Activated B cell treated with CpG ODN at 0.5 μM for 24 hours (primary cell): Measurements from ENCODE around the gene ADGRB3. TPM values are rescaled to one million over a fixed set of nuclear protein-coding genes. Genes with fewer than 3 reads are reported as not detected.
"Not testable (repeated sequence)": the region's sequence is repeated elsewhere in the genome, so short reads cannot be mapped to it uniquely, and the experiment has no call there.

ENCODE experiments used
- ATAC-seq: fragments of 200-7000 bp; cut with Tn5 transposase; one replicate; pipeline ENCODE4 v1.10.0; 2021; ENCODE audit warnings: low read depth, mild to moderate bottlenecking, moderate library complexity
- CTCF ChIA-PET: fragments of 350-600 bp; sonication (Branson Sonifier 250); formaldehyde crosslinking; loops from one replicate; lab custom pipeline; 2021; ENCODE audit warnings: antibody characterized with exemption; lab: Charles Lee
- POLR2A ChIA-PET: fragments of 350-600 bp; sonication (Branson Sonifier 250); formaldehyde crosslinking; loops from one replicate; lab custom pipeline; 2021; ENCODE audit warnings: antibody characterized with exemption; lab: Charles Lee
- DNase-seq: peaks from one replicate; pipeline ENCODE4 v3.0.0; 2022
- H3K27ac Mint-ChIP-seq: one replicate; pipeline ENCODE4 v1.8.0; 2020; ENCODE audit warnings: mixed read lengths
- H3K27me3 Mint-ChIP-seq: one replicate; pipeline ENCODE4 v1.8.0; 2021; ENCODE audit warnings: mixed read lengths
- H3K36me3 Mint-ChIP-seq: one replicate; pipeline ENCODE4 v1.8.0; 2021; ENCODE audit warnings: low read depth, mixed read lengths
- H3K4me1 Mint-ChIP-seq: one replicate; pipeline ENCODE4 v1.8.0; 2021; ENCODE audit warnings: mixed read lengths
- H3K4me3 Mint-ChIP-seq: one replicate; pipeline ENCODE4 v1.8.0; 2020; ENCODE audit warnings: mild to moderate bottlenecking, mixed read lengths
- H3K9me3 Mint-ChIP-seq: one replicate; pipeline ENCODE4 v1.8.0; 2020; ENCODE audit warnings: mixed read lengths
- CTCF ChIP-seq: fragments of 200-600 bp; IDR thresholded peaks from one replicate; pipeline ENCODE4 v1.8.0; 2022; ENCODE audit warnings: antibody characterized with exemption, mild to moderate bottlenecking
- intact Hi-C: fragments of 100-400 bp; cut with micrococcal nuclease; formaldehyde crosslinking; loops from one replicate; pipeline ENCODE4 v1.15.1; 2024
- total RNA-seq: library from RNA; stranded (reverse); gene quantifications from 2 replicates; pipeline ENCODE4 v1.2.3, GENCODE V29; 2022

ADGRB3 gene
- total RNA-seq, 1 donor from 2014 or later = not detected

GRCh38 chr6:68658338-68658737 lies 23.3 kb downstream of the ADGRB3 start:
- no peaks in the 10 kb centered on the region for H3K4me1 Mint-ChIP-seq
- H3K27ac Mint-ChIP-seq = no peak overlapping the region
- no peak for TF ChIP-seq CTCF
- ChIA-PET CTCF (no interaction called here), POLR2A (no interaction called here)
- intact Hi-C loops = no loop called here
- H3K36me3 Mint-ChIP-seq = no peaks in the 10 kb centered on the region
- no peak for ATAC-seq
- no peak overlapping the region for H3K4me3 Mint-ChIP-seq
- H3K27me3 Mint-ChIP-seq = no peaks in the 10 kb centered on the region
- H3K9me3 Mint-ChIP-seq = no peaks in the 10 kb centered on the region
- no peak for DNase-seq

- no peaks in the 10 kb centered on the region for H3K36me3 Mint-ChIP-seq
- intact Hi-C loops = no loop called here
- no peak overlapping the region for H3K27ac Mint-ChIP-seq
- no peaks in the 10 kb centered on the region for H3K4me1 Mint-ChIP-seq
- H3K27me3 Mint-ChIP-seq = no peaks in the 10 kb centered on the region
- H3K4me3 Mint-ChIP-seq = no peak overlapping the region
- ChIA-PET POLR2A (no interaction called here), CTCF (no interaction called here)
- TF ChIP-seq CTCF = no peak
- DNase-seq (no peak), ATAC-seq (no peak)
- H3K9me3 Mint-ChIP-seq = peaks cover 2% of the 10 kb centered on the region
These were observed 38.2 kb downstream of the ADGRB3 start for GRCh38 chr6:68673255-68673654.

GRCh38 chr6:68675548-68675947 lies 40.5 kb downstream of the ADGRB3 start:
- TF ChIP-seq CTCF = no peak
- ATAC-seq (no peak), DNase-seq (no peak)
- no peaks in the 10 kb centered on the region for H3K4me1 Mint-ChIP-seq
- H3K27ac Mint-ChIP-seq = no peak overlapping the region
- ChIA-PET POLR2A (no interaction called here), CTCF (no interaction called here)
- peaks cover 2% of the 10 kb centered on the region for H3K9me3 Mint-ChIP-seq
- intact Hi-C loops = no loop called here
- no peak overlapping the region for H3K4me3 Mint-ChIP-seq
- H3K36me3 Mint-ChIP-seq = no peaks in the 10 kb centered on the region
- no peaks in the 10 kb centered on the region for H3K27me3 Mint-ChIP-seq

GRCh38 chr6:68676094-68676493 lies 41.0 kb downstream of the ADGRB3 start:
- H3K9me3 Mint-ChIP-seq, CTCF ChIA-PET, H3K27me3 Mint-ChIP-seq, H3K4me3 Mint-ChIP-seq, intact Hi-C loops, ATAC-seq, DNase-seq, POLR2A ChIA-PET, H3K4me1 Mint-ChIP-seq, H3K27ac Mint-ChIP-seq, H3K36me3 Mint-ChIP-seq: not testable (repeated sequence)

GRCh38 chr6:68677058-68677457 lies 42.0 kb downstream of the ADGRB3 start:
- H3K9me3 Mint-ChIP-seq = peaks cover 2% of the 10 kb centered on the region
- H3K4me3 Mint-ChIP-seq = no peak overlapping the region
- ATAC-seq (no peak), DNase-seq (no peak)
- no peak for TF ChIP-seq CTCF
- H3K4me1 Mint-ChIP-seq = no peaks in the 10 kb centered on the region
- no peaks in the 10 kb centered on the region for H3K36me3 Mint-ChIP-seq
- H3K27me3 Mint-ChIP-seq = no peaks in the 10 kb centered on the region
- POLR2A ChIA-PET = no interaction called here
- intact Hi-C loops = no loop called here
- CTCF ChIA-PET = no interaction called here
- no peak overlapping the region for H3K27ac Mint-ChIP-seq

- no peaks in the 10 kb centered on the region for H3K36me3 Mint-ChIP-seq
- no peak overlapping the region for H3K4me3 Mint-ChIP-seq
- POLR2A ChIA-PET = no interaction called here
- CTCF ChIA-PET = no interaction called here
- ATAC-seq (no peak), DNase-seq (no peak)
- H3K4me1 Mint-ChIP-seq = no peaks in the 10 kb centered on the region
- TF ChIP-seq CTCF = no peak
- no peak overlapping the region for H3K27ac Mint-ChIP-seq
- peaks cover 2% of the 10 kb centered on the region for H3K9me3 Mint-ChIP-seq
- H3K27me3 Mint-ChIP-seq = no peaks in the 10 kb centered on the region
- intact Hi-C loops = no loop called here
These were observed 44.3 kb downstream of the ADGRB3 start for GRCh38 chr6:68679399-68679798.
